Measurements from ENCODE around the gene RASA3. TPM values are rescaled to one million over a fixed set of nuclear protein-coding genes. Genes with fewer than 3 reads are reported as not detected.

Gene RASA3
- total RNA-seq, 4 donors from 2014 or later = 25.0 to 43.1 (median 30.2) TPM

GRCh38 chr13:114049626-114050101 is 82.8 kb downstream of the RASA3 start:
- Histone ChIP-seq H3K27me3 (no peaks in the 10 kb centered on the region), H3K4me1 (peaks cover 0 to 12% (median 0%) of the 10 kb centered on the region in 3 donors), H3K27ac (no peak overlapping the region), H3K9me3 (no peaks in the 10 kb centered on the region), H3K4me3 (no peak overlapping the region), H3K36me3 (peaks cover 0 to 28% of the 10 kb centered on the region in 2 donors)
- TF ChIP-seq CTCF (IDR thresholded peaks at IDR 0.05) (no peak), POLR2A (IDR thresholded peaks at IDR 0.05) (no peak)
- 90 to 100% methylated on average over 1 to 9 of the region's 18 CpGs for WGBS, 2 donors (ENCODE audit: low coverage in 1 of 2)
- no peak for ATAC-seq

- TF ChIP-seq POLR2AphosphoS5 (IDR thresholded peaks at IDR 0.05) (no peak), CTCF (IDR thresholded peaks at IDR 0.05) (no peak), EP300 (IDR thresholded peaks at IDR 0.05) (no peak), POLR2A (IDR thresholded peaks at IDR 0.05) (no peak)
- Histone ChIP-seq H3K27me3 (no peaks in the 10 kb centered on the region), H3K4me1 (peaks cover 0 to 12% (median 0%) of the 10 kb centered on the region in 3 donors), H3K27ac (no peak overlapping the region), H3K9me3 (no peaks in the 10 kb centered on the region), H3K4me3 (no peak overlapping the region), H3K36me3 (peaks cover 0 to 25% of the 10 kb centered on the region in 2 donors)
- 76 to 89% methylated on average over 6 to 10 of the region's 15 CpGs for WGBS, 2 donors (ENCODE audit: low coverage in 1 of 2)
- ATAC-seq = no peak
These were observed 83.4 kb downstream of the RASA3 start for GRCh38 chr13:114049026-114049425.

- 72% methylated on average over 10 of the region's 33 CpGs; no CpG with 5 or more reads in 1 of the 2 donors for WGBS, 2 donors (ENCODE audit: low coverage in 1 of 2)
- peaks cover 0 to 25% of the 10 kb centered on the region in 2 donors for H3K36me3 ChIP-seq
- no peaks in the 10 kb centered on the region for H3K9me3 ChIP-seq
- no peak overlapping the region for H3K4me3 ChIP-seq
- H3K27me3 ChIP-seq = no peaks in the 10 kb centered on the region
- TF ChIP-seq POLR2AphosphoS5 (IDR thresholded peaks at IDR 0.05) = no peak
- TF ChIP-seq EP300 (IDR thresholded peaks at IDR 0.05) = no peak
- TF ChIP-seq CTCF (IDR thresholded peaks at IDR 0.05) = no peak
- TF ChIP-seq POLR2A (IDR thresholded peaks at IDR 0.05) = no peak
- ATAC-seq = no peak
- peaks cover 0 to 12% (median 0%) of the 10 kb centered on the region in 3 donors for H3K4me1 ChIP-seq
- no peak overlapping the region for H3K27ac ChIP-seq
These were observed 84.0 kb downstream of the RASA3 start for GRCh38 chr13:114048443-114048842.

- H3K4me1 ChIP-seq = peaks cover 0 to 12% (median 0%) of the 10 kb centered on the region in 3 donors
- H3K36me3 ChIP-seq = peaks cover 0 to 31% of the 10 kb centered on the region in 2 donors
- no peak overlapping the region for H3K4me3 ChIP-seq
- no peak overlapping the region for H3K27ac ChIP-seq
- no peak for ATAC-seq
- no peaks in the 10 kb centered on the region for H3K9me3 ChIP-seq
- TF ChIP-seq CTCF (IDR thresholded peaks at IDR 0.05) (no peak), POLR2A (IDR thresholded peaks at IDR 0.05) (no peak), EP300 (IDR thresholded peaks at IDR 0.05) (no peak), POLR2AphosphoS5 (IDR thresholded peaks at IDR 0.05) (no peak)
- 50 to 72% methylated on average over 8 to 14 of the region's 19 CpGs for WGBS, 2 donors (ENCODE audit: low coverage in 1 of 2)
- H3K27me3 ChIP-seq = no peaks in the 10 kb centered on the region
These were observed 85.0 kb downstream of the RASA3 start for GRCh38 chr13:114047358-114047881.

GRCh38 chr13:114046431-114046975 is 85.9 kb downstream of the RASA3 start:
- Histone ChIP-seq H3K27ac (no peak overlapping the region), H3K4me3 (no peak overlapping the region), H3K27me3 (no peaks in the 10 kb centered on the region), H3K4me1 (peaks cover 0 to 12% (median 0%) of the 10 kb centered on the region in 3 donors), H3K9me3 (no peaks in the 10 kb centered on the region), H3K36me3 (peaks cover 0 to 33% of the 10 kb centered on the region in 2 donors)
- TF ChIP-seq POLR2AphosphoS5 (IDR thresholded peaks at IDR 0.05) (no peak), POLR2A (IDR thresholded peaks at IDR 0.05) (no peak), EP300 (IDR thresholded peaks at IDR 0.05) (no peak), CTCF (IDR thresholded peaks at IDR 0.05) (no peak)
- no peak for ATAC-seq
- 89 to 92% methylated on average over 5 to 8 of the region's 14 CpGs for WGBS, 2 donors (ENCODE audit: low coverage in 1 of 2)

All from gastroesophageal sphincter (tissue), 4 donors.